Amniotic stem cell (primary cell): ENCODE data around the gene TAAR2.
"Not testable (repeated sequence)": the region's sequence is repeated elsewhere in the genome, so short reads cannot be mapped to it uniquely, and the experiment has no call there.

ENCODE experiments used
- DNase-seq: peaks from one replicate; lab custom pipeline; 2025; lab: John Stamatoyannopoulos, UW

The TAAR2 gene

GRCh38 chr6:132624175-132624574, at the start of gene TAAR2:
TSS of gene TAAR2 (minus strand) at chr6:132624275. CDS start at chr6:132624275, 0 bp downstream.
- DNase-seq = no peak

DNA sequence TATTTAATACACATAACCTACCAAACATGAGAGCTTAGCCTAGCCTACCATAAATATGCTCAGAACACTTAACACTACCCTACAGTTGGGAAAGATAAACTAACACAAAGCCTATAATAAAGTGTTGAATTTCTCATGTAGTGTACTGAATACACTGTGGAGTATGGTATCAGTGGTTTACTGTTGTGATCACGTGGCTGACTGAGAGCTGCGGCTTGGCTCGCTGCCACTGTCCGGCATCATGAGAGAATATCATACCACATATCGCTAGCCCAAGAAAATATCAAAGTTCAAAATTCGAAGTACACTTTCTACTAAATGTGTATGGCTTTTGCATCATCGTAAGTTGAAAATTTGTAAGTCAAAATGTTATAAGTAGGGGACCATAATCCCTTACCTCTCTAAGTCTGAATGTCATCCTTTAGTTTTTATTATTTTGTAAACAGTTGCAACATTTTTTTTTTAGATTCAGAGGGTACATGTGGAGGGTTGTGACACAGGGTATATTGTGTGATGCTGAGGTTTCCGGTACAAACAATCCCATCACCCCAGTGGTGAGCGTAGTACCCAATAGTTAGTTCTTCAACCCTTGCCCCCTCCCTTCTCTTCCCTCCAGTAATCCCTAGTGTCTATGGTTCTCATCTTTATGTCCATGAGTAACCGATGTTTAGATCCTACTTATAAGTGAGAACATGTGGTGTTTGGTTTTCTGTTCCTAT, 49.5 kb upstream of the TAAR2 start:
- no peak for DNase-seq

DNA sequence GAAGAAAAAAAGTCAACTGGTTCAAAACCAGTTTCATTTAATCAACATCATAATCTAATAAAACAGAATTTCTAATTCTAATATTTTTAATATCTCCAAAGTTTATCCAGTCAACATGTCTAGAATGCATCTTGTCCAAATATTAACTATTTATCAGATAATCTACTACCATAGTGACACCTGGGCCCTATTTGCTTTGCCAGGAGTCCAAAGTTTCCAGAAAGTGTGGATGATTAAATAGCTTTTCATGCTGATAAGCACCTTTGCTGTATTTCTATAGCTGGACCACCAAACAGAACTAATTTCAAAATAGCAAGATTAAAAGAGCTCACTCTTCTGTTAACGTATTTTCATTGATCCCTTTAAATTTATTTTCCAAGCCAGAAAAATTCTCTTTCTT, 47.2 kb upstream of the TAAR2 start:
- DNase-seq = no peak

GRCh38 chr6:132669690-132670291, 45.7 kb upstream of the TAAR2 start:
- DNase-seq = peak; percentile 40

GRCh38 chr6:132666118-132666517, 42.0 kb upstream of the TAAR2 start:
- no peak for DNase-seq

DNA sequence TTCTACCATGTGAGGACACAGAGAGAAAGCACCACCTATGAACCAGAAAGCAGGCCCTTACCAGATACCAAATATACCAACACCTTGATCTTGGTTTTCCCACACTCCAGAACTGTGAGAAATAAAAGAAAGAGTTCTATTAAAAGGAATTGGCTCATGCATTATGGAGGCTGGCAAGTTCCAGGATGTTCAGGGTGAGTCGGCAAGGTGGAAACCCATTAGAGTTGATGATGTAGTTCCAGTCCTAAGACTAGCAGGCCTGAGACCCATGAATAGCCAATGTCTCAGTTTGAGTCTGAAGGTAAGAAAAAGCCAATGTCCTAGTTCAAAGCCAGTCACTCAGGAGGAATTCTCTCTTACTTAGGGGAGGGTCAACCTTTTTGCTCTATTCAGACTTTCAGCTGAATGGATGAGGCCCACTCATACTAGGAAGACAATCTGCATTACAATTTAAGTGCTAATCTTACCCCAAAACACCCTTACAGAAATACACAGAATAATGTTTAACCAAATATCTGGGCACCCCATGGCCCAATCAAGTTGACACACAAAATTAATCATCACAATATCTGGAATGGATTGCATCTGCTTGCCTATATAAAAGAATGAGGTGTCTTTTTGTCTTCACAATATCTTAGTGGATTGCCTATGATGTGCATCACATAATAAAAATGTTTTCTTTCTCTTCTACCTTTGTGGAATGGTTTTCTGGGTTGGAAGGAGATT, 40.4 kb upstream of the TAAR2 start:
- no peak for DNase-seq

GRCh38 chr6:132663661-132664060, 39.6 kb upstream of the TAAR2 start:
- DNase-seq = no peak

GRCh38 chr6:132661906-132662305, 37.8 kb upstream of the TAAR2 start:
- no peak for DNase-seq

GRCh38 chr6:132659082-132659481, 35.0 kb upstream of the TAAR2 start, which contains the start of gene TAAR1:
TSS of gene TAAR1 (minus strand) at chr6:132659182. CDS start at chr6:132646003, 13,179 bp downstream.
- DNase-seq = no peak

DNA sequence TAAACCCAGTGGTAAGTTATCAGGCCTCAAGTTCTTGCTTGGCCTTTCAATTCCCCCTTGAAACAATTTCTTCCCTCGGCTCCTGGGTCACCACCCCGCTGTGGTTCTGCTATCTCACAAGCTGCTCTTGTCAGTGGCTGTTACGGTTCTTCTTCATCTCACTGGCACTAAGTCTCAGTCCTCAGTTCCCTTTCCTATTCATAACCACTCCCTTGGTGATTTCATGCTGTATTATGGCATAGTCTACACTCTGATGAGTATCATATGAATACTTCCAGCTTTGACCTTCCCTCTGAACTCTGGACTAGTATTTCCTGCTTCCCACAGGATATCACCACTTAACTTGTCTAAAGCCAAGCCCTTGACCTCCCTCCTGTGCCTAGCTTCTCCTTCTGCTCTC, 27.0 kb upstream of the TAAR2 start:
- DNase-seq = no peak

DNA sequence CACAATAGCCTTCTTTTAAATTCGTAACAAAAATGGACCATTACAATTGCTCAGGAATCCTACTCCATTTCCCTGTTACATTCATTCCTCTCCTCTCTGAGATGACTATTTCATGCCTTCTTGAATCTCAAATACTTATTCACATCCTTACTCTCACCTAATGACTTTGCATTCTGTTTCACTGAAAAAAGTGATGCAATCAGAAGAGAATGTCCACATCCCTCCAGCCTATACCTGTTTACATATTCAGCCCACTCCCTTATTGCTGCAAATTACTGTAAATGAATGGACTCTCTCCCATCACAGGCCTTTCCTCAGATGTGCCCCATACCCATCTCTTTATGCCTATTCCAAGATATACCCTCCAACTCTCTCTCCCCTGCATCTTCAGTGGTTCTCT, 26.4 kb upstream of the TAAR2 start:
- no peak for DNase-seq

- no peak for DNase-seq
Observed at GRCh38 chr6:132648828-132649227, 24.8 kb upstream of the TAAR2 start.

- no peak for DNase-seq
Observed at GRCh38 chr6:132648356-132648755, 24.3 kb upstream of the TAAR2 start.

DNA sequence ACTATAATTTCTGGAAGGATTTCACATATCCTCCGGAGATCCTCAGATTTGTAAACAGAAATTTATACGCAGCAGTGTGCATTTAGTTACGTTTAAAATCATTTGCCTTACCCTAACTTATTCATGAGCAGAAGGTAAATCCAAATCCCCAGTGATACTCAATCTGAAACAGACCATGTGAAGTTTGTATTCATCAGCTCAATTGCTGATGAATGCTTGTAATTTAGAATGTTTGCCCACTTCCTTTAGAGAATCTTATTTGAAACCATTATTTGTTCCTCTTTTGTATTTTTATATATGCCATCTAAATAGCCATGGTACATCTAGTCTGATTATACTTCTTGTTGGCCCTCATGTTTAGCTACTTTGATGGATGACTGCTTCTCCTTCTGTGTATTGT, 19.5 kb upstream of the TAAR2 start:
- DNase-seq = no peak

DNA sequence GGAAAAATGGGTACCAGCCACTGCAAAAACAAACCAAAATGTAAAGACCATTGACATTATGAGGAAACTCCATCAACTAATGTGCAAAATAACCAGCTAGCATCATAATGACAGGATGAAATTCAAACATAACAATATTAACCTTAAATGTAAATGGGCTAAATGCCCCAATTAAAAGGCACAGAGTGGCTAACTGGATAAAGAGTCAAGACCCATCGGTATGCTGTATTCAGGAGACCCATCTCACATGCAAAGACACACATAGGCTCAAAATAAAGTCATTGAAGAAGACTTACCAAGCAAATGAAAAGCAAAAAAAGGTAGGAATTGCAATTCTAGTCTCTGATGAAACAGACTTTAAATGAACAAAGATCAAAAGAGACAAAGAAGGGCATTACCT, 13.1 kb upstream of the TAAR2 start:
- DNase-seq = not testable (repeated sequence)

DNA sequence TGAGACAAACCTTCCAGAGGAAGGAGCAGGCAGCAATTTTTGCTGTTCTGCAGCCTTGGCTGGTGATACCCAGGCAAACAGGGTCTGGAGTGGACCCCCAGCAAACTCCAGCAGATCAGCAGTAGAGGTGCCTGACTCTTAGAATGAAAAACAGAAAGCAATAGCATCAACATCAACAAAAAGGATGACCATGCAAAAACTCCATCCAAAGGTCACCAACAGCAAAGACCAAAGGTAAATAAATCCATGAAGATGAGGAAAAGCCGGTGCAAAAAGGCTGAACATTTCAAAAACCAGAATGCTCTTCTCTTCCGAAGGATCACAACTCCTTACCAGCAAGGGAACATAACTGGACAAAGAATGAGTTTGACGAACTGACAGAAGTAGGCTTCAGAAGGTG, 11.8 kb upstream of the TAAR2 start:
- DNase-seq = not testable (repeated sequence)

DNA sequence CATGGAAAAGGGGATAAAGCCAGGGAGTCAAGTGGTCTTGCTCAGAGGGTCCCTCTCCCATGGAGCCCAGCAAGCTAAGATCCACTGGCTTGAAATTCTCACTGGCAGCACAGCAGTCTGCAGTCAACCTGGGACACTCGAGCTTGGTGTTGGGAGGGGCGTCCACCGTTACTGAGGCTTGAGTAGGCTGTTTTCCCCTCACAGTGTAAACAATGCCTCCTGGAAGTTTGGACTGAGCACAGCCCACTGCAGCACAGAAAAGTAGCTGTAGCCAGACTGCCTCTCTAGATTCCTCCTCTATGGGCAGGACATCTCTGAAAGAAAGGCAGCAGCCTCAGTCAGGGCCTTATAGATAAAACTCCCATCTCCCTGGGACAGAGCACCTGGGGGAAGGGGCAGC, 11.2 kb upstream of the TAAR2 start:
- not testable (repeated sequence) for DNase-seq

DNA sequence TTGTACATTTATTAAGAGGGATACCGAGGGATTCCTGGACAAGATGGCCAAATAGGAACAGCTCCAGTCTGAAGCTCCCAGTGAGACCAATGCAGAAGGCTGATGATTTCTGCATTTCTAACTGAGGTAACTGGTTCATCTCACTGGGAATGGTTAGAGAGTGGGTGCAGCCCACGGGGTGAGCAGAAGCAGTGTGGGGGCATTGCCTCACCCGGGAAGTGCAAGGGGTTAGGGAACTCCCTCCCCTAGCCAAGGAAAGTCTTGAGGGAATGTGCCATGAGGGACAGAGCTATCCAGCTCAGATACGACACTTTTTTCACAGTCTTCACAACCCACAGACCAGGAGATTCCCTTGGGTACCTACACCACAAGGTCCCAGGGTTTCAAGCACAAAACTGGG, 10.7 kb upstream of the TAAR2 start:
- no peak for DNase-seq

GRCh38 chr6:132633362-132633761, 9.3 kb upstream of the TAAR2 start:
- no peak for DNase-seq

DNA sequence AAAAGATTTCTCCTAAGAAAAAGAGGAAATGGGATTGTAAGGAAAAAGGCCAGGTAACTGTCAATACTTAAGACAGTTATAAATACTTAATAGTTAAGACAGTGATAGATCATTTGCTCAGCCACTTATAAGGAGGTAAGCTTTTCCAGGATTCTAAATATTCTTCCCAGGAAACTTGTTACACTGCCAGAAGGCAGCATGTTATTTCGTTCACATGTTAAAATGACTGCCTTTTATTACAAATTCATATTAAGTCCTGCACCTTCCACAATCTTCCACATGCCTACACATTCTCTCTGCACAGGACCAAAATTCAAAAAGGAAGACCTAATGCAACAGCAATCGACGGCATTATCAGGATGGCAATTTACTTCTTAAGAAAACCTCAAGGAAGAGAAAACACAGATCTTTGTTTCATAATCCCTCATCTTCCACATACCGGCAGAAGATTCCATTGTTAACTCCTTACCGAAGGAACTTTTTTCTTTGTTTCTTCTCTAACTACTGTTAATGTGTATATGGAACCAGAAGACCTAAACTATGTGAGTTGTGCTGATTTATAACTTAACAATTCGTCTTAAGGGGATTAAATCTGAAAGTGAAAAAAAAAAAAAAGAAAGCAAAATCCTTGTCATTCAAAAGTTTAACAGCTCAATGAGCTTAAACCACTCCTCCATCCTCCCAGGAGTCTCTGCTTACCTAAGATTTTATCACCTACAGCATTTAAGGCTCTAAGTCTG, 799 bp downstream of the TAAR2 start:
- DNase-seq = no peak

GRCh38 chr6:132616677-132617076, 7.4 kb downstream of the TAAR2 start:
- DNase-seq = no peak

- DNase-seq = no peak
Observed at GRCh38 chr6:132614554-132614953, 9.5 kb downstream of the TAAR2 start.
